Lower leg skin (tissue), 4 donors: ENCODE measurements around the gene XPC. TPM values are rescaled to one million over a fixed set of nuclear protein-coding genes. Genes with fewer than 3 reads are reported as not detected.
A peak's percentile ranks its signal among the peaks of the same experiment; 100 is the strongest.
"Not testable (repeated sequence)": the region's sequence is repeated elsewhere in the genome, so short reads cannot be mapped to it uniquely, and the experiment has no call there.

Source experiments
- DNase-seq, 2 donors: peaks; one replicate each; pipeline ENCODE4 v3.0.0-alpha.2; 2019; ENCODE audit warnings: low spot score in 2 of 2
- H3K4me3 ChIP-seq: fragments of 200-600 bp; sonication (generic); 2 replicates; pipeline ENCODE4 v1.5.1; 2017; ENCODE audit warnings: mild to moderate bottlenecking, low read depth; ENCODE audit not compliant: poor library complexity, severe bottlenecking
- POLR2A ChIP-seq, 2 donors: fragments of 450-650 bp; IDR thresholded peaks; one replicate each; pipeline ENCODE4 v1.6.1; 2016 to 2017; ENCODE audit warnings: antibody characterized with exemption in 2 of 2, mild to moderate bottlenecking in 1 of 2, moderate library complexity in 1 of 2
- WGBS, 2 donors: methylation state at CpG; one replicate each; pipeline ENCODE4 v1.1.5; 2018; 5-methylcytosine and 5-hydroxymethylcytosine counted together
- intact Hi-C: fragments of 100-400 bp; cut with DNase I; formaldehyde crosslinking; loops from one replicate; pipeline ENCODE4 v1.15.0; 2023; ENCODE audit warnings: low total_unique reads
- total RNA-seq, 4 donors: library from RNA; depleted of rRNA; stranded (reverse); fragments of >200 nt; gene quantifications; one replicate each; pipeline ENCODE4 v1.1.0, GENCODE V29; 2016
- TF ChIP-seq, protein P1 (sequence below), 3 donors: fragments of 450-650 bp; IDR thresholded peaks; one replicate each; pipeline ENCODE4 v1.5.1; 2016; ENCODE audit warnings: antibody characterized with exemption in 3 of 3, mild to moderate bottlenecking in 3 of 3, moderate library complexity in 2 of 3

The XPC gene
- total RNA-seq, 4 donors from 2014 or later, result 50.6 to 110 (median 76.2) TPM

GRCh38 chr3:14124615-14125192 is 53.7 kb downstream of the XPC start, which contains the start of the genes CHCHD4 and TMEM43:
CHCHD4 (minus strand) TSS chr3:14124870; CDS start chr3:14124676, 194 bp downstream.
TMEM43 (plus strand) TSS chr3:14125052; CDS start chr3:14125194, 142 bp downstream.
- DNase-seq, result peak; percentile 99 to 100
- TF ChIP-seq POLR2A (IDR thresholded peaks at IDR 0.05), result no peak
- TF ChIP-seq, protein P1, sequence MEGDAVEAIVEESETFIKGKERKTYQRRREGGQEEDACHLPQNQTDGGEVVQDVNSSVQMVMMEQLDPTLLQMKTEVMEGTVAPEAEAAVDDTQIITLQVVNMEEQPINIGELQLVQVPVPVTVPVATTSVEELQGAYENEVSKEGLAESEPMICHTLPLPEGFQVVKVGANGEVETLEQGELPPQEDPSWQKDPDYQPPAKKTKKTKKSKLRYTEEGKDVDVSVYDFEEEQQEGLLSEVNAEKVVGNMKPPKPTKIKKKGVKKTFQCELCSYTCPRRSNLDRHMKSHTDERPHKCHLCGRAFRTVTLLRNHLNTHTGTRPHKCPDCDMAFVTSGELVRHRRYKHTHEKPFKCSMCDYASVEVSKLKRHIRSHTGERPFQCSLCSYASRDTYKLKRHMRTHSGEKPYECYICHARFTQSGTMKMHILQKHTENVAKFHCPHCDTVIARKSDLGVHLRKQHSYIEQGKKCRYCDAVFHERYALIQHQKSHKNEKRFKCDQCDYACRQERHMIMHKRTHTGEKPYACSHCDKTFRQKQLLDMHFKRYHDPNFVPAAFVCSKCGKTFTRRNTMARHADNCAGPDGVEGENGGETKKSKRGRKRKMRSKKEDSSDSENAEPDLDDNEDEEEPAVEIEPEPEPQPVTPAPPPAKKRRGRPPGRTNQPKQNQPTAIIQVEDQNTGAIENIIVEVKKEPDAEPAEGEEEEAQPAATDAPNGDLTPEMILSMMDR (IDR thresholded peaks at IDR 0.05), result peak in 1 of 3 donors; percentile 6
- H3K4me3 ChIP-seq, result peak within 1 kb of the TSS; percentile 99
- WGBS, 2 donors, result 0% methylated on average over 30 to 33 of the region's 55 CpGs
- intact Hi-C loops, result loop anchor here (10.0 kb wide), 1 partner anchor 50 kb away; the partner anchor contains the start of genes LSM3 and XPC

GRCh38 chr3:14124223-14124614 is 54.2 kb downstream of the XPC start:
- whole genome bisulfite sequencing, 2 donors, result 0 to 1% methylated on average over 29 to 33 of the region's 37 CpGs
- DNase-seq, result peak in 1 of 2 donors; percentile 94
- H3K4me3 ChIP-seq, result peak overlapping the region; percentile 99
- intact Hi-C loops, result loop anchor here (10.0 kb wide), 1 partner anchor 51 kb away; the partner anchor contains the start of genes LSM3 and XPC
- TF ChIP-seq POLR2A (IDR thresholded peaks at IDR 0.05), result no peak
- TF ChIP-seq, protein P1 (IDR thresholded peaks at IDR 0.05), result no peak

DNA sequence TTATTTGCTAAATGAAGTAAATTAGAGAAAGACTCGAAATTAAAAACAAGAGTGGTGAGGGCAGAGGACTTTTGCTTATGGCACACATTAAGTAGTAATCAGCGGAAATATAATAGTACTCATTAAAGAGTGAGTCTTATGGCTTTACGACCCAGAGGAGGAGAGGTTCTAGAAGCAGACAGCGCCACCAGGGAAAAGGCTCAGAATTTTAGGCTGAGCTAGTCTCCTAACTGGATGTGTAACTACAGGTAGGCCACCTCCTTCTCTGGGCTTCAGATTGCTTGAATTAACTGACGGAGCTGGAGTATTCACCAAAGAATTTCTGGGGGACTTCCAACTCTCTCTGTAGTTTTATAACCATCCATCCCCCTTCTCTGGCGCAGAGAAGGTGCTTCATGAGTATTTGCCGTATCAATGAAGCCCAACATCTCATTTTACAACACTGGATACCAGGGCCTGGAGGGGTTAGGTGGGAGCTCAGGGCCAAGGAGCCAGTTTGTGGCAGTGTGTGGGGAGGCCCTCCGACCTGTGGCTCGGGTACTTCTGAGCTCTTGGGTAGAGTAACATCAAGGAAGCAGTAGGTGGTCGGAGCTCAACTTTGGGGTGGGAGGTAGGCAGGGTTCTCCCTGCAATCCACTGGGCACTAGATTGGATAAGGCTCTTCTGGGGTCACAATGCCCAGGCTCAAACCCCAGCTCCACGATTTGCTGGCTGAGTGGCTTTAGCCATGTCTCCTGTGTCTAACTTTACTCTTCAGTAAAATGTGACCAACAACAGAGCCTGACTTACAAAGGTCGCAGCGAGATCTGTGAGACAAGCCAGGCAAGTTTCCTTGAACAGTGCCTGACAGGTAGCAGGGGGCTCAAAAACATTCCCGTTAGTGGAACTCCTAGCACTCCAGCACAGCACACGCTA is 54.8 kb downstream of the XPC start:
- intact Hi-C loops, result loop anchor here (10.0 kb wide), 1 partner anchor 51 kb away; the partner anchor contains the start of genes LSM3 and XPC
- peak in 1 of 2 donors; percentile 63 for DNase-seq
- TF ChIP-seq, protein P1 (IDR thresholded peaks at IDR 0.05), result no peak
- TF ChIP-seq POLR2A (IDR thresholded peaks at IDR 0.05), result no peak
- H3K4me3 ChIP-seq, result peak overlapping the region; percentile 99
- WGBS, 2 donors, result 38 to 39% methylated on average over 15 of the region's 15 CpGs

DNA sequence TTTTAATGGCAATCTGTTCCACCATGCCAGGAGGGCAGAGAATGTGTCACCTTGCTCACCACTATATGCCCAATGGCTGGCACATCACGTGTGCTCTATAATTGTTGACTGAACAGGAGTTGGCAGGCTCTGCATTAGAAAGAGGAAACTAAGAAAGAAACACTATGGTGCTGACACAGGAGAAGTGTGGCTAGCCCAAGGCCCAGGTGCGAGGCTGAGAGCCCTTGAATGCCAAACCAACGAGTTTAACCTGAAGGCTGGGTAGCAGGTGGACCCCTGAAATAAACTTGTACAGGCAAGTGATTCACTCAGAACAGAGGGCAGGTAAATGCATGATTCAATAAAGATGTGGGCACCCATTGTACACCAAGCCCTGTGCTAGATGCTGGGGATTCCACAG is 56.1 kb downstream of the XPC start:
- H3K4me3 ChIP-seq, result no peak overlapping the region
- intact Hi-C loops, result loop anchor here (10.0 kb wide), 1 partner anchor 52 kb away; the partner anchor contains the start of genes LSM3 and XPC
- 48 to 71% methylated on average over 3 of the region's 3 CpGs for WGBS, 2 donors
- peak in 1 of 2 donors; percentile 17 for DNase-seq
- no peak for TF ChIP-seq POLR2A (IDR thresholded peaks at IDR 0.05)
- TF ChIP-seq, protein P1 (IDR thresholded peaks at IDR 0.05), result no peak

DNA sequence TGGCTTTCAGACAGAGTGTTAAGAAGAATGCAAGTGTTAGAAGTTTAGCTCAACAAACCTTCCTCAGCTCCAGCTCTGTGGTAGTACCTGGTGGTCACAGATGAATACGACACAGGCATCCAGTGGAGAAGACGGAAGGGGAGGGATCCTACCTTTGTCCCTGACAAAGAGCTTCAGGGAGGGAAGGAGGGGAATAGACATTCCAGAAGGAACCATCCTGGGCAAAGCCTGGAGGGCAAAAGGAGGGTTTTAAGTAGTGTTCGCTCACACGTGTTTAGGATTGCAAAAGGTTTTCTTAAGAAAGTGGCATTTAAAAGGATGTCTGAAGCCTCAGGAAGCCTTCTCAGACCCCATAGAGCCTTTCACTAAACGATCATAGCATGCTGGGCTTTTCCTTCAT is 56.5 kb downstream of the XPC start:
- no peak overlapping the region for H3K4me3 ChIP-seq
- DNase-seq, result no peak
- TF ChIP-seq POLR2A (IDR thresholded peaks at IDR 0.05), result no peak
- TF ChIP-seq, protein P1 (IDR thresholded peaks at IDR 0.05), result no peak
- intact Hi-C loops, result loop anchor here (10.0 kb wide), 1 partner anchor 53 kb away; the partner anchor contains the start of genes LSM3 and XPC
- 69 to 79% methylated on average over 5 of the region's 5 CpGs for whole genome bisulfite sequencing, 2 donors

DNA sequence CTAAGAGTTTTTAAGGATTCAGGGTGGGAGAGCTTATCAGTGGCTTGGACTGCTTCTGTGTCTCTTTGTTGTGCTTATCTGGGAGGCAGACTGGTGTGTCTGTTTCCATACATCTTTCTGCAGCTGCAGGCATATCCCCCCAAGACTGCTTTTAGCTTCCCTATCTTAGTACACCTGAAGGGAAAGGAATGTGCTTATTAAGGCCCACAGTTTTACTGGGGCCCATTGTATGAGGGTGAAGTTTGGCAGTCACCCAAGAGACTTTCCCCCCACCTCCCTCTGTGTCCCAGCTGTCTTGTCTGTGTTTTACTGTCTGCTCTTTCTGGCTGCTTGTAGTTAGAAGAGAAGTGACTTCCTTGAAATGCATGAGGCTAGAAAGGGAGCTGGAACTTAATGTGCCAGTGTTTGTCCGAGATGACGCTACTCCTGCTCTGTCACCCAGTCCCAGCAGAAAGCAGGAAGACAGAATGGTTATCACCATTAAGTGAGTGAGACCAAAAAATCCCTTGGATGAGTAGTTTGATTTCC is 57.4 kb downstream of the XPC start:
- not testable (repeated sequence) for H3K4me3 ChIP-seq
- intact Hi-C loops, result loop anchor here (10.0 kb wide), 1 partner anchor 54 kb away; the partner anchor contains the start of genes LSM3 and XPC
- WGBS, 2 donors, result 90 to 95% methylated on average over 2 of the region's 2 CpGs
- peak in 1 of 2 donors; percentile 34 for DNase-seq
